DOHH2 (cell line): ENCODE data around the gene TRPC4.

Experiments used
- H3F3A ChIP-seq: fragments of 200-600 bp; sonication (generic), shearing (Covaris generic); 2 replicates; pipeline ENCODE4 v1.6.0; 2016; ENCODE audit warnings: antibody characterized with exemption, mild to moderate bottlenecking; ENCODE audit not compliant: control insufficient read depth, insufficient read depth
- H3K27ac ChIP-seq: fragments of 200-600 bp; sonication (generic); 2 replicates; pipeline ENCODE4 v1.5.1; 2014; ENCODE audit warnings: low read depth, mild to moderate bottlenecking, low read length, moderate library complexity
- H3K27me3 ChIP-seq: fragments of 200-600 bp; sonication (generic); 2 replicates; pipeline ENCODE4 v1.6.1; 2014; ENCODE audit warnings: mild to moderate bottlenecking, low read length, mixed read lengths; ENCODE audit not compliant: control insufficient read depth
- H3K36me3 ChIP-seq: fragments of 200-600 bp; sonication (generic); 2 replicates; pipeline ENCODE4 v1.6.1; 2014; ENCODE audit warnings: mild to moderate bottlenecking, low read length, moderate library complexity, mixed read lengths; ENCODE audit not compliant: control insufficient read depth
- H3K4me1 ChIP-seq: fragments of 200-600 bp; sonication (generic); 2 replicates; pipeline ENCODE4 v1.6.1; 2014; ENCODE audit warnings: mild to moderate bottlenecking, low read length, mixed read lengths; ENCODE audit not compliant: control insufficient read depth
- H3K4me2 ChIP-seq: fragments of 200-600 bp; sonication (generic); 2 replicates; pipeline ENCODE4 v1.6.0; 2014; ENCODE audit warnings: mild to moderate bottlenecking, low read length, moderate library complexity
- H3K4me3 ChIP-seq: fragments of 200-600 bp; sonication (generic); 2 replicates; pipeline ENCODE4 v1.5.1; 2014; ENCODE audit warnings: mild to moderate bottlenecking, low read length, mixed read lengths
- H3K79me2 ChIP-seq: fragments of 200-600 bp; sonication (generic); 2 replicates; pipeline ENCODE4 v1.6.1; 2014; ENCODE audit warnings: mild to moderate bottlenecking, low read length, mixed read lengths; ENCODE audit not compliant: control insufficient read depth
- H3K9me2 ChIP-seq: fragments of 200-600 bp; sonication (generic); replicated peaks from 2 replicates; pipeline ENCODE4 v1.6.1; 2014; ENCODE audit warnings: mild to moderate bottlenecking, low read length, mixed read lengths; ENCODE audit not compliant: control insufficient read depth
- H3K9me3 ChIP-seq: fragments of 200-600 bp; sonication (generic); 2 replicates; pipeline ENCODE4 v1.6.1; 2014; ENCODE audit warnings: antibody characterized with exemption, low read length, mixed read lengths; ENCODE audit not compliant: control insufficient read depth, insufficient read depth
- H4K20me1 ChIP-seq: fragments of 200-600 bp; sonication (generic); 2 replicates; pipeline ENCODE4 v1.6.0; 2014; ENCODE audit warnings: low read depth, mild to moderate bottlenecking, antibody characterized with exemption, low read length, moderate library complexity; ENCODE audit not compliant: control insufficient read depth, insufficient read depth
- CTCF ChIP-seq: fragments of 200-600 bp; sonication (generic); IDR thresholded peaks from one replicate; pipeline ENCODE4 v1.5.1; 2014; ENCODE audit warnings: antibody characterized with exemption, mild to moderate bottlenecking, low read depth, low read length; ENCODE audit not compliant: poor library complexity, severe bottlenecking
- EZH2phosphoT487 ChIP-seq: fragments of 200-600 bp; sonication (generic); IDR thresholded peaks from 2 replicates; pipeline ENCODE4 v1.6.1; 2017; ENCODE audit warnings: borderline replicate concordance, mild to moderate bottlenecking, antibody characterized with exemption, low read length, moderate library complexity, mixed read lengths

Gene TRPC4

GRCh38 chr13:37690361-37690760 lies 179.2 kb downstream of the TRPC4 start:
- no peaks in the 10 kb centered on the region for H3K9me2 ChIP-seq
- H3K27ac ChIP-seq = no peak overlapping the region
- no peaks in the 10 kb centered on the region for H3K9me3 ChIP-seq
- no peak for TF ChIP-seq EZH2phosphoT487
- TF ChIP-seq CTCF = no peak
- no peaks in the 10 kb centered on the region for H3F3A ChIP-seq
- no peak overlapping the region for H3K4me2 ChIP-seq
- no peaks in the 10 kb centered on the region for H3K79me2 ChIP-seq
- H3K36me3 ChIP-seq = no peaks in the 10 kb centered on the region
- no peaks in the 10 kb centered on the region for H4K20me1 ChIP-seq
- no peaks in the 10 kb centered on the region for H3K27me3 ChIP-seq
- no peaks in the 10 kb centered on the region for H3K4me1 ChIP-seq
- H3K4me3 ChIP-seq = no peak overlapping the region

- Histone ChIP-seq H3K9me3 (no peaks in the 10 kb centered on the region), H3K27me3 (no peaks in the 10 kb centered on the region), H3K9me2 (no peaks in the 10 kb centered on the region), H3K36me3 (no peaks in the 10 kb centered on the region), H3K27ac (no peak overlapping the region), H3K79me2 (no peaks in the 10 kb centered on the region), H3K4me1 (no peaks in the 10 kb centered on the region), H4K20me1 (no peaks in the 10 kb centered on the region), H3K4me2 (no peak overlapping the region), H3K4me3 (no peak overlapping the region), H3F3A (no peaks in the 10 kb centered on the region)
- no peak for TF ChIP-seq EZH2phosphoT487
- no peak for TF ChIP-seq CTCF
These were observed 183.1 kb downstream of the TRPC4 start for GRCh38 chr13:37686501-37686900.

GRCh38 chr13:37685206-37685605 lies 184.4 kb downstream of the TRPC4 start:
- Histone ChIP-seq H3K4me2 (no peak overlapping the region), H3K79me2 (no peaks in the 10 kb centered on the region), H3K36me3 (no peaks in the 10 kb centered on the region), H3K4me3 (no peak overlapping the region), H3K27me3 (no peaks in the 10 kb centered on the region), H3K9me2 (no peaks in the 10 kb centered on the region), H3K4me1 (no peaks in the 10 kb centered on the region), H3F3A (no peaks in the 10 kb centered on the region), H4K20me1 (no peaks in the 10 kb centered on the region), H3K9me3 (no peaks in the 10 kb centered on the region), H3K27ac (no peak overlapping the region)
- TF ChIP-seq EZH2phosphoT487 = no peak
- TF ChIP-seq CTCF = no peak

- Histone ChIP-seq H3K9me2 (no peaks in the 10 kb centered on the region), H3K4me1 (no peaks in the 10 kb centered on the region), H3K36me3 (no peaks in the 10 kb centered on the region), H3K9me3 (no peaks in the 10 kb centered on the region), H4K20me1 (no peaks in the 10 kb centered on the region), H3K27ac (no peak overlapping the region), H3K4me3 (no peak overlapping the region), H3K4me2 (no peak overlapping the region), H3K79me2 (no peaks in the 10 kb centered on the region), H3F3A (no peaks in the 10 kb centered on the region), H3K27me3 (no peaks in the 10 kb centered on the region)
- TF ChIP-seq EZH2phosphoT487 (no peak), CTCF (no peak)
These were observed 187.1 kb downstream of the TRPC4 start for GRCh38 chr13:37682496-37682895.
